ENCODE measurements around the gene TXNRD2.

TXNRD2 gene

DNA sequence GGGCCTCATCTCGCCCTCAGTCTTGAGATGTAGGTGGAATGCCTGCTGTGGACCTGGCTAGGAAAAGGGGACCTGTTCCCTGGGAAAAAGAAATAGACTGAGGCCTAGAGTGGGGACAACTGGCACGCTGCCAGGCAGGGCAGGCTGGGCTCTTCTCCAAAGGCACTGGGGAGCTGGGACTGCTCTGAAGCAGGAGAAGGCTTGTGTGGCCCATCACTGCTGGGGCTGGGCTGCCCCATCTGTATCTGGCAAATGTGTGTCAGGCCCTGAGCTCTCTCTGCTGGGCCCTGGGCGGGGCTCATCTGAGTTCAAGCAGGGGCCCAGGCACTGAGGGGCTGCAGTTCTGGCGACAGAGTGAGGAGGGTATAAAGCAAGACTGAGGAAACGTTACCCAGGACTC, 42.1 kb upstream of the TXNRD2 start:
- H3K4me3 ChIP-seq (ENCODE audit: low read depth, low read length): no peak overlapping the region
- TF ChIP-seq, protein P1, sequence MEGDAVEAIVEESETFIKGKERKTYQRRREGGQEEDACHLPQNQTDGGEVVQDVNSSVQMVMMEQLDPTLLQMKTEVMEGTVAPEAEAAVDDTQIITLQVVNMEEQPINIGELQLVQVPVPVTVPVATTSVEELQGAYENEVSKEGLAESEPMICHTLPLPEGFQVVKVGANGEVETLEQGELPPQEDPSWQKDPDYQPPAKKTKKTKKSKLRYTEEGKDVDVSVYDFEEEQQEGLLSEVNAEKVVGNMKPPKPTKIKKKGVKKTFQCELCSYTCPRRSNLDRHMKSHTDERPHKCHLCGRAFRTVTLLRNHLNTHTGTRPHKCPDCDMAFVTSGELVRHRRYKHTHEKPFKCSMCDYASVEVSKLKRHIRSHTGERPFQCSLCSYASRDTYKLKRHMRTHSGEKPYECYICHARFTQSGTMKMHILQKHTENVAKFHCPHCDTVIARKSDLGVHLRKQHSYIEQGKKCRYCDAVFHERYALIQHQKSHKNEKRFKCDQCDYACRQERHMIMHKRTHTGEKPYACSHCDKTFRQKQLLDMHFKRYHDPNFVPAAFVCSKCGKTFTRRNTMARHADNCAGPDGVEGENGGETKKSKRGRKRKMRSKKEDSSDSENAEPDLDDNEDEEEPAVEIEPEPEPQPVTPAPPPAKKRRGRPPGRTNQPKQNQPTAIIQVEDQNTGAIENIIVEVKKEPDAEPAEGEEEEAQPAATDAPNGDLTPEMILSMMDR (IDR thresholded peaks at IDR 0.05; ENCODE audit: borderline replicate concordance, insufficient read depth, low read depth, low read length): no peak

DNA sequence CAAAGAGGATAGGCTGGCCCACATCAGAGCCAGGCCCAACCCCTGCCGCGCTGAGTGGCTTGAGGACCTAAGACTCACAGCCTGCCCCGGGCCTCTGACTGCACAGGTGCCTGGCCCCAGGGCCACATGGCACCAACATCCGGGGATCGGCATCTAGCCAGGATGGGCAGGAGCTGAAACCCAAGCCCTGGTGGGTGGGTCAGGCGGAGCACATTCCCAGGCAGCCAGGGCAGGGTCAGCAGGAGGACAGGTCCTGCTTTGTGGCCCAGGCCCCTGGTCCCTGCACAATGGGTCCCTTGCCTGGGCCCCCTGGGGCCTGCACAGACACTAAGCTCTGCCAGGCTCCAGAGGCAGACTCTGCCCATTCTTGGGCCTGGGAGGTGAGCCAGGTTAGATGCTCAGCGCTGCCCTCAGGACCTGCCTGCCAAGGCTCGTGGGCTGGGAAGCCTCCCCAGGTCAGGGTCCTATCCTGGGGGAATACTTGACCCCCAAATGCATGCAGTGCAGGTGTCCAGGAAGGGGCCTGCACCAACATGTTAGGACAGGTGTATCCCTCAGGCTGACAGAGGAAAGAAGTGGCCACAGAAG, 41.5 kb upstream of the TXNRD2 start:
- H3K4me3 ChIP-seq (ENCODE audit: low read depth, low read length): no peak overlapping the region
- TF ChIP-seq, protein P1 (IDR thresholded peaks at IDR 0.05; ENCODE audit: borderline replicate concordance, insufficient read depth, low read depth, low read length): no peak

DNA sequence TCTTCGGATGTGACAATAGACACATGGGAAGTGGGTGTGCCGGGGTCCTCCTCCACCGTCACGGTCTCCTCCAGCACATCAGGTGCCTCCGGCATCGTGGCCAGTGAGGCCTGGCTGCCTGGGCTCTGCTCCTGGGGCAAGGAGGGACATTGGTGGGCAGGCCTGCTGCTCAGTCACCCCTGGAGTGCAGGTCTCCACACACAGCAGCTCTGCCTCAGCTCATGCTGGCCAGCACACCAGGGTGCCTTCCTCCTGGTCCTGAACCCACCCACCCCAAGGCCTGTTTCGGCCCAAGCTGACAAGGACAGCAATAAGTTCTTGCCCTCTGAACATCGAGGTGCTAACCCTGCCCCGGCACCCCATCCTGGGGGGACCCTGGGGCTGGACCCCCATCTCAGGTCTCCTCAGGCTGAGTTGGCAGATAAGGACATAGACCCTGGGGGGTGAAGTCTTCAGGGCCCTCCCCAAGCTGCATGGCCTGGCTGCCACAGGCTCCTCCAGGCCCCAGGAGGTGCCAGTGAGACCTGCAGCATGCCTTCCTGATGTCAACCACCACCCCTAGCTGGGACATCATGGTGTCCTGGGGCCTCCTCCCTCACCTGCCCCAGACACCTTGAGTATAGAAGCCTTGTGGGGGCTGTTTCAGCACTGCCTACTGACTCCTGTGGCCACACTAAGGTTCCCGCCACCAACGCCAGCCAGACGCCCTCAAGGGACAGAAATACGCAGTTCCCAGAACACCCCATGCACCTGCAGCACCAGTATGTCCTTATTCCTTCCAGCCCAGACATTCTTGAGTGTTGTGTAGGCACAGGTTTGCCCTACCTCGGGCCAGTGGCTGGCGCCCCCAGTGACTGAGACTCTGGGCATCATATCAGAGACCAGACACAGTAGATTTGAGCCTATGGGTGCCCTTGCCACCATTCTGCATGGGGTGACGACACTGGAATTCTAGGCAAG, 40.6 kb upstream of the TXNRD2 start:
- no peak overlapping the region for H3K4me3 ChIP-seq (ENCODE audit: low read depth, low read length)
- TF ChIP-seq, protein P1 (IDR thresholded peaks at IDR 0.05; ENCODE audit: borderline replicate concordance, insufficient read depth, low read depth, low read length): no peak

DNA sequence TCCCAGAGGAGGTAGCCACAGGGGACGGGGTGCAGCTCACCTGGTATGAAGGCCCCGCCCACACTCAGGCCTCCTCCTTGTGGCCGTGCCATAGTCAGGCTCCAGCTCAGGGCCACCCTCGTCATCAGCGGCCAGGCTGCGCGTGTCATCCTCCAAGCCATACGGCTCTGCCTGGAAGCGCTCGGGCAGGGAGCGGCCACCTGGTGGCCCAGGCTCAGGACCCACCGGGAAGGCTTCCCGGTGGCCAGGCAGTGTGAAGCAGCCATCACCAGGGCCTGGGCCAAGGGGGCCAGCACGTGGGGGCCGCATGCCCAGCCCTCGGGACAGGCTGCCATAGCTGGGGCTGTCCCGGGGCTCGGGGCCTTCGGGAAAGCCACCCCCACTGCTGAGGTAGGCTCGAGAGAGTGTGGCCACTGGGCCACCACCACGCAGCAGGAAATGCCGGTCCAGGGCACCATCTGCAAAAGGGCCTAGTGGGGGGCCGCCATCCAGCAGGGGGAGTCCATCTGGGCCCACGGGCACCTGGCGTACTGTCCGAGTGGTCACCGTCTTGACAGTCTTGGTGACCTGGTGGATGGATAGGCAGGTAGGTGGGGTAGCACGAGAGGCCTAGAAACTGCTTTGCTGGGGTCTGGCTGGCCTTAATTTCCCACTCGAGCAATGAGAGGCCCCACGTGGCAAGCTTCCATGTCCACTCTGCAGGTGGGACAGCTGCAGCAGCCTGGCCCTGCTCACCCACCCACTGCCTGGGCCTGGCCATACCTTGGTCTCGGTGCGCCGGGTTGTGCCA, 39.7 kb upstream of the TXNRD2 start:
- TF ChIP-seq, protein P1 (IDR thresholded peaks at IDR 0.05; ENCODE audit: borderline replicate concordance, insufficient read depth, low read depth, low read length): no peak
- H3K4me3 ChIP-seq (ENCODE audit: low read depth, low read length): no peak overlapping the region

DNA sequence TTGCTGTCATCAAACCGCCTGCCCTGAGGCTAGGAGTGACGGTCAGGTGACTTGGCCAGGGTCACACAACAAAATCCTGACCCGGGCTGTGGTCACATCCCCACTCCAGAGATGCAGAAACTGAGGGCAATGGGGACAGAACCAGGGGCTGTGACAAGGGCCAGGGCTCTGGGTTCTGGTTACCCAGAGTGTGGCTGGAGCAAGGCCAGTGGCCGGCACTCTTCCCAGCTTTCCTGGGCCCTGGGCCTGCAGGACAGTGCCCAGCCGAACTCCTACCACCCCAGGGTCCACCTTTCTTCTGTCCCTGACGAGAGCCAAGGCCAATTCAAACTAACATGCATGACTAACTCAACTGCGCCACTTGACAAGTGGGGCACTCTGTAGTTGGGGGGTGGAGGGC, 39.1 kb upstream of the TXNRD2 start:
- TF ChIP-seq, protein P1 (IDR thresholded peaks at IDR 0.05; ENCODE audit: borderline replicate concordance, insufficient read depth, low read depth, low read length): no peak
- H3K4me3 ChIP-seq (ENCODE audit: low read depth, low read length): no peak overlapping the region

DNA sequence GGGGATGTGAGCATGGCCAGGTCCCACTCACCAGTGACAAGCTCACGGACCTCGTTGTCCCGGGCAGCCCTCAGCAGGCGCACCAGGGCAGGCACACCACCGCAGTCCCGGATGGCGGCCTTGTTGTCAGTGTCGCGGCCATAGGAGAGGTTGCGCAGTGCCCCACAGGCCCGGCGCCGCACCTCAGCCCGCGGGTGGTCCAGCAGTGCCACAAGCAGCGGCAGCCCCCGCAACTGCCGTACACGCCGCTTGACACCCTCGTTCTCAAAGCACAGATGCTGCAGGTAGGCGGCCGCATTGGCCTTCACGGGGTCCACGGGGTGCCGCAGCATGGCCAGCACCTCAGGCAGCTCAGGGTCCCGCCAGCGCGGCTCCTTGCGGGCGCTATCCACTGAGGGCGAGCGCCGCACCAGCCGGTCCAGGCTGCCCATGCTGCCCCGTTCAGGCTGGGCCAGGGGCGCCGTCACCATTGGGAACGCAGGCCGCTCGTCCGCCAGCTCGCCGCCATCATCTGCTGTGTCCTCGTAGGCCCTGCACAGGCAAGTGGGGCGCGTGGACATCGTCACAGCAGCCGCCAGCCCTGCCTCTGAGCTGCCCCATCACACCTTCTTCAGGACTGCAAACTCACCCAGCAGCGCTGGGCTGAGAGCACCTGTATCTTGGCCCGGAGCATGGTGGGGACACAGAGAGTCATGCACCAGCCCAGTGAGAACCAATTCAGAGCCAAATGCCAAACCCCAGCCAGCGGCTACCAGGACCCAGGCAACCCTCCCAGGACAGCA, 38.3 kb upstream of the TXNRD2 start:
- TF ChIP-seq, protein P1 (IDR thresholded peaks at IDR 0.05; ENCODE audit: borderline replicate concordance, insufficient read depth, low read depth, low read length): no peak
- H3K4me3 ChIP-seq (ENCODE audit: low read depth, low read length): no peak overlapping the region
